Measurements from ENCODE around the gene RGS11.

The RGS11 gene

DNA sequence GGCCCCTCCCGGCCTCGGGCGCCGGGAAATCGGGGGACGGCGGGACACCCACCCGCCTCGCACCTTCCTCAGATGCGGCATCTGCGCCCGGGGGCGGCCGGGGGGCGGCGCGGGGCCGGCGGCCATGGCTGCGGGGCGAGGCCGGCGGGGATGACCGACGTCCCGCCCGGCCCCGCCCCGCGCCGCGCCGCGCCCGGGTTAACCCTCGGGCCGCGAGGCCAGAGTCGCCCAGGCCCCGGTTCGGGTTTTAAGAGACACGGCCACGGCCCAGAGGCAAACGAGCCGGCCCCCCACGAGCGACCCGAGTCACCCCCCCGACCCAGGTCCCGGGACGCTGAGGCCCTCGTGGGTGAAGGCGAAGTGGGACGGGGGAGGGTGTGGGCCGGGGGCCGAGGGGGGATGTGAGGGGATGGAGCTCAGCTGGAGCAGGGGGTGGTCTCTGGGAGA is at the start of gene RGS11:
Gene RGS11 (minus strand): TSS at position 159 of the 447 bp plus-strand sequence. CDS start 33 bp downstream, at position 126.
- DNase-seq (ENCODE audit: low spot score): no peak

DNA sequence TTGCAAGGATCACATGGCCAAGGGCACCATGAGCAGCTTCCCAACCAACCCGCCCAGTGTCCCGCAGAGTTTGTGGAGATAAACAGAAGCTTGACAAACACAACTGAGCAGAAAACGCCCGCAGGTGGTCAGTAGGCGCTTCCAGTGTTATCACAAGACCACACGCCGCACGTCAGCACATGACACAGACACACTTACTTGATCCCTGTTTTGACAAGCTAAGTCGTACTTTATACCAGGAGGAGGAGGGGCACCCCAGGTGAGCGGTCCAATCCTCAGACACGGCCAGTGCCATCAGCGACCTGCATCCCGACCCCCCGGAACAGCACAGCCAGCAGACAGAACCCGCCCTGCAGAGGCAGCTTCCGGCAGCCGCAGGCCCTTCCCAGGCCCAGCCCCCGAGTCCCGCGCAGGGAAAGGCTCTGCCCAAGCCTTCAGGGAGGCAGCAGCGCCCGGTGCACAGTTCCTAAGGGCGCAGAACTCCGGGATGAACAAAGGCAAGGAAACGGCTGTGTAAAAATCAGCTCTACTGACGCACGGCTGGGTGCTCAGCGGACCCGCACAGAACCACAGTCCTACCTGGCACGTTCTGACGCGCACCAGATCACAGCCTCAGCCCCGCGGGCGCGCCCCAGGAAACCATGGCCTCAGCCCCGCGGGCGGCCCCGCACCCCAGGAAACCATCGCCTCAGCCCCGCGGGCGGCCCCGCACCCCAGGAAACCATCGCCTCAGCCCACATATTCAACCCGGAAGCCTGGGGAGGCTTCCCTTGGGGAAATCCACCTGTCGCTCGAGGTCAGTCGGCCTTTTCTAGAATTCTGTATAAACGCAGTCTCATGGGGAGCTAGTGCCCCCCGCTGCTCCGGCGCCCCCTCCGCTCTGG is 48.9 kb upstream of the RGS11 start:
- peak; percentile 66 for DNase-seq (ENCODE audit: low spot score)

- DNase-seq (ENCODE audit: low spot score): no peak
These were observed 48.4 kb upstream of the RGS11 start for GRCh38 chr16:324201-324450.

DNA sequence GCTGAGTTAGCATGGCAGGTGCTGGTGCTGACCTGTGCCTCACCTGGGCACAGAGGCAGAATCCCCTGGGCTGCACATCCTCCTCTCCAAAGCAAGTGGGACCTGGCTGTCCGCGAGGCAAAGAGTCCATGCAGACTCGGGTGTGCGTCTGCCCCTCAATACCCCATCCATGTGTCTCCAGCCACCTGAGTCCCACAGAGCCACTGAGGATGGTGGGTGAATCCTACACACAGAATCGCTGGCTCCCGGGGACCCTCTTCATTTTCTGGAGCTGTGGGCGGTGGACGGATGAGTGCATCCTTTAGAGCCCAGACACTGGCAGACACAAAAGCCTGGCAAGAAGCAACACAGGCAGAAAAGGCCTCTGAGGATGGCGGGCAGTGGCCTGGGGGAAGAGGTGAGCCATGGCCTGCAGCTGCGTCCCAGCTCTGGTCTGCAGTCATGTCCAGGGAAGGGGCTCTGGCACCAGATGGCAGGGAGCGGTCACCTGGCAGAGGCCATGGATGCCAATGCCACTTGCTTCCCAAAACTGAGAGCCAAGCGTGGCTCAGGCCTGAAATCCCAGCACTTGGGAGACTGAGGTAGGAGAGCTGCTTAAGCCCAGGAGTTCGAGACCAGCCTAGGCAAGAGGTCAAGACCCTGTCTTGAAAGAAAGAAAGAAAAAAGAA is 46.9 kb upstream of the RGS11 start:
- DNase-seq (ENCODE audit: low spot score): no peak

DNA sequence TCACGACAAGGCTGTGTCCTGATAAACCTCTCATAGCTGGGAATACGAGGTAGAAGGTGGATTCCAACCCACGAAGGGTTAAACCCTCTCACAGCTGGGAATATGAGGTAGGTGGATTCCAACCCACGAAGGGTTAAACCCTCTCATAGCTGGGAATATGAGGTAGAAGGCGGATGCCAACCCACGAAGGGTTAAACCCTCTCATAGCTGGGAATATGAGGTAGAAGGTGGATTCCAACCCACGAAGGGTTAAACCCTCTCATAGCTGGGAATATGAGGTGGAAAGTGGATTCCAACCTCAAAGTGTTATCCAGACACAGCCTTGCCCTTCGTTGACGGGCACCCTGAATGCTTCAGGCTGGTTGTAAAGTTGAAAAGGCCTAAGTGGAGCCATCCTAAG is 45.8 kb upstream of the RGS11 start:
- DNase-seq (ENCODE audit: low spot score): no peak

GRCh38 chr16:320206-320605 is 44.5 kb upstream of the RGS11 start:
- no peak for DNase-seq (ENCODE audit: low spot score)

GRCh38 chr16:318628-319027 is 42.9 kb upstream of the RGS11 start:
- no peak for DNase-seq (ENCODE audit: low spot score)

DNA sequence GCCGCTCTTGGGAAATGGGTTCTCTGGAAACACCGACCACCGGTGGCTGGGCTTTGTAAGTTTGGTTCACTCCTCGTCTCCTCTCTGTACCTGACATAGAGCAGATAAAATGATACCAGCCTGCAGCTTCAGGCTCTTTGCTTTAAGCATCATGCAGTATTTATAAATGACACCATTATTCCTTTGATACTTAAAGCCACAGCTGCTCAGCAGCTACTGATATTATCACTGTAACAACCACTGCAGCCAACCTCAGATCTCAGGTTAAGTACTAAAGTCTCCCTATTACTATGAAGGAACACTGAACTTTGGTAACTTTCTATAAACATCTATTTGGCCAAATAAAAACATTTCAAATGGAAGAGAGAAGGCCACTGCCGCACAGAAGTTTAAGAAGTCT is 41.8 kb upstream of the RGS11 start:
- no peak for DNase-seq (ENCODE audit: low spot score)

DNA sequence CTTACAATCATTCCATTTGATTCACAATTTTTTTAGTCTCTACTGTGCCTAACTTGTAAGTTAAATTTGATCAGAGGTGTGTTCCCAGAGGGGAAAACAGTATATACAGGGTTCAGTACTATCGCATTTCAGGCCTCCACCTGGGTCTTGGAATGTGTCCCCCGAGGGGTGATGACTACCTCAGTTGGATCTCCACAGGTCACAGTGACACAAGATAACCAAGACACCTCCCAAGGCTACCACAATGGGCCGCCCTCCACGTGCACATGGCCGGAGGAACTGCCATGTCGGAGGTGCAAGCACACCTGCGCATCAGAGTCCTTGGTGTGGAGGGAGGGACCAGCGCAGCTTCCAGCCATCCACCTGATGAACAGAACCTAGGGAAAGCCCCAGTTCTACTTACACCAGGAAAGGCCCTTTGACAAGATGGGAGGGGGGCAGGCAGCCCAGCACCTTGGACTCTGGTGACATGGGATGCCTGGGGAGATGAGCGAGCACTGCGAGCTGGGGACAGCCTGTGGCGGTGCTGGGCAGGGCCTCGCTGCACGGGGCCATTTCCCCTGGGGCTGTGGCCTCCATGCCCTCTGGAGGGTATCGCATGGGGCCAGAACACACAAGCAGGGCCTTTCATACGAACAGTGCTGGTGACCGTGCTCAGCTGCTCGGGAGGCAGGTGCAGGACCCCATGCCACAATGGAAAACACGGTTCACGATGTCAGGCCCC is 41.2 kb upstream of the RGS11 start:
- DNase-seq (ENCODE audit: low spot score): no peak

DNA sequence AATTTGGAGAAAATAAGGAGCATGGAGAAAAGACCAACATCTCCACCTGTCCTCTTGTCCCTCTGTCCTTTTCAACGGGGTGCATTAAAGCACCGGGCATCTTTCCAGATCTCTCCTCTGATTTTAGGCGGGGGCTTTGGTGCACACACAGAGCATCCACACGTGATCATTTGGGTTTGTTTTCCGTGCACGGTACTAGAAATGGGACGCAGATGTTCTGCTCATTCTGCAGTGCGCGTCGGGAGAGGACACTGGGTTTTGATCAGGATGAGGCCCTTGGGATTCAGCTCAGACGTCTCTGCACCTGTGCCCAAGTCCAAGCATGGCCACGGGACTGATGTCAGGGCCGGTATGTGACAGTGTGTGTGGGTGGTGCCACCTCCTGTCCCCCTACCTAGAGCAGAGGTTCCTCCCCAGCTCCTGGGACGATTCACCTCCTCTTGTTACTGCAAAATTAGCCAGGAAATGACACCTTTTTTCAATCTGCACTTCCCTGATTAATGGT is 39.1 kb upstream of the RGS11 start:
- no peak for DNase-seq (ENCODE audit: low spot score)

GRCh38 chr16:314351-314750 is 38.6 kb upstream of the RGS11 start:
- DNase-seq (ENCODE audit: low spot score): no peak

DNA sequence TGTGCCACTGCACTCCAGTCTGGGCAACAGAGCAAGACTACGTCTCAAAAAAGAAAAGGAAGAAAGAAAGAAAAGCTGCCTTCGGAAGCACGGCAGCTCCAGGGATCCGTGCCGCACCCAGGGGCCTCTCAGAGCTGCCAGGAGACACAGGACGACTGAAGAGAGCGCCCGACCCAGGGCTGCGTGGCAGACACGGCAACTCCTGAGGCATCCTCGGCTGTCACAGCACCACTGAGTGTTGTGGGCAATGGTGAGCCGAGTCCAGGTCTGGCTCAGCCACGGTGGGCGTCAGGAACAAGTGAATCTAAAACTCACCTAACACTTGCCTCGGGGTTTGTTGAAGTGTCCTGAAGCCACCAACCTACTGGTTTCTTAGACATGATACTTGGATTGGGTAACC is 36.0 kb upstream of the RGS11 start:
- no peak for DNase-seq (ENCODE audit: low spot score)

DNA sequence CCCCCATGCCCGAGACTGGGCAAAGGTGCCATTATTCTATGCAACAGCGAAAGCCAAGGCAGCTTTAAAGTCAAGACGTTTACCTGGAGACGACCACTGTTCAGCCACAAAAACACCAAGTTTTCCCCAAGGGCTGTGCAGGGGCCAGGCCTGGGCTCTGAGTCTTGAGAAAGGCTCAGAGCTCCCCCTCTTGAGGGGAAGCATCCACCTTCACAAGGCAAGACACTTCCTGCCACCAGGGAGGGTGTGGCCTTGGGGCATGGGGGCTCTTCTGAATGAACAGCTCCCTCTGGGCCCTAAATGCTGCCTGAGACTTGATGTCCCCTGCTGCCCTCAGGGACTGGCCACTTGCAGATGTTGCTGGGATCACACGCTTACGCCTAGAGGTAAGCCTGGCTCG is 33.7 kb upstream of the RGS11 start:
- DNase-seq (ENCODE audit: low spot score): no peak

DNA sequence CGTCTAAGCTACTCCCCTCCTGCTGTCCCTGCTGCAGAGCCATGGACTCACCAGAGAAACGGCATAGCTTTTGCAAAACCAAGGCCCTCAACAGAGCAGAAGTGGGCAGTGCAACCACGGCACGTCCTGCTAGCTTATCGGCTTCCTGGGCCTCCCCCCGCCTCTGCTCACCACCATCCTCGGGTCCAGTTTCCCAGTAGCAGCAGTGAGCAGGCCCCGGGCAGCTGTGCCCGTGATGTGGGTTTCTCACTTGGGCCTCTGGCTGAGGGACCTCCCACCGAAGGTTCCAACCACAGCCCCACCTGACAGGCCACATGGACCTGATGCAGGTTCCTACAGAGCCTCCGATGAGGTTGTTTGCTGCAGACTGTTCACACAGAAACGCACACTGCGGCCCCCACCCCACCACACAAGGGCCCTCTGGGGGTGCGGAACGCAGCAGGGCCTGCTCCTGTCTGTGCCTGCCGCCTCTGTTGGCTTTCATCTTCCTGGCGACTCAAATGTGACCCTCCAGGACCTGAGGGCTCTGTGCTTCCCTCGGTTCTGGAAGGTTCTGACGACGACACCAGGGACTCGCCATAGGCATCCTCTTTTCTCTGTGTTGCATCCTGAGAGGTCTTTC is 32.1 kb upstream of the RGS11 start:
- no peak for DNase-seq (ENCODE audit: low spot score)

- no peak for DNase-seq (ENCODE audit: low spot score)
These were observed 31.2 kb upstream of the RGS11 start for GRCh38 chr16:306911-307370.

- no peak for DNase-seq (ENCODE audit: low spot score)
These were observed 30.3 kb upstream of the RGS11 start for GRCh38 chr16:305916-306626.

- no peak for DNase-seq (ENCODE audit: low spot score)
These were observed 28.2 kb upstream of the RGS11 start for GRCh38 chr16:303760-304505.

DNA sequence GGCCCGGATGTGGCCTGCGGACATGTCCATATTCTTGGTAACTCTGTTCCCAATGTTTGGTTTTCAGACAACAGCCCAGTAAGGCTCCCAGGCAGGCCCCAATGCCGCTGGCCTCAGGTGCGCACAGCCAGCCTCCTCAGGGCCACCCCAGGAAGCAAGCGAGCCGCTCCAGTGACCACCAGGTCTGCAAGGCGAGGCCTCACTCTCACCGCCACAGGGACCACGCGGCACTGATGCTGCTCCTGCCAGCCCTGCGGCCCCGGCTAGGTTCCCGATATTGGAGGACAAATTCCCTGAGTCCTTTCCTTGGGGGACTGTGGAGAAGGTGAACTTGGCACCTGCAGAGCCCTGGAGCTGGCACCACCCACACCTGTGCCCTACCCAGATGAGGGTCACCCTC is 26.2 kb upstream of the RGS11 start:
- DNase-seq (ENCODE audit: low spot score): no peak

DNA sequence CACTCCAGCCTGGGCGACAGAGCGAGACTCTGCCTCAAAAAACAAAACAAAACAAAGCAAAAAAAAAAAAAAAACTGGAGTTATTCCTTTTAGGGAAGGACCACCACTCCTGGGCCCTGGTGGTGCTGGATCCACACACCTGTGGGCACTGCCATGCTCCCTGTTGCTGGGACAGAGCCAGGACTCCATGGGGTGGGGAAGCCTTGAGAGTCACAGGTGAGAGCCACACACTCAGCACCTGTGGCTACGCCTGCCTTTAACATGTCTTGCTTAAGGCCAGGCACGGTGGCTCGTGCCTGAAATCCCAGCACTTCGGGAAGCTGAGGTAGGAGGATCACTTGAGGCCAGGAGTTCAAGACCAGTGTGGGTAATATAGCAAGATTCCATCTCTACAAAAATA is 25.5 kb upstream of the RGS11 start:
- DNase-seq (ENCODE audit: low spot score): no peak

DNA sequence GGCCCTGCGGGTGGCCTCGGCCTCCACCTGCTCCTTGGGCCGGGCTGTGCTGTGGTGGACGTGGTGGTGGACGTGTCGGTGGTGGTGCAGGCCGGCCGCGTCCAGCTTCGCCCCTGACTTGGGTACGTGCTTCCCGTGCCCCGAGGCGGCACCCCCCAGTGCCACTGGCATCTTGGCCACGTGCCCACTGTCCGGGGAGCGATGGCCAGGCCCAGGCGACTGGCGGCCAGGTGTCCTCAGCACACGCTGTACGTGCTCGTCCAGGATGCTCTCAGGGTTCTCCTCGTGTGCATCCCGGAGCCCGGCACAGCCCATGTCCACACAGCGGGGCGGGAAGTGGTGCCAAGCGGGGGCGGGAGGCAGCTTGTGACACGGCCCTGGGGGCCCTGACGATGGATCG is 22.1 kb upstream of the RGS11 start:
- DNase-seq (ENCODE audit: low spot score): no peak
